CD14-positive monocyte (primary cell): ENCODE results near the gene LAMA3. TPM values are rescaled to one million over a fixed set of nuclear protein-coding genes. Genes with fewer than 3 reads are reported as not detected.

Source experiments
- DNase-seq, 3 donors: peaks; one replicate each; pipeline ENCODE4 v3.0.0-alpha.2; 2011 to 2022
- H2AFZ ChIP-seq: 2 replicates; pipeline ENCODE4 v1.6.0; 2012; ENCODE audit warnings: mild to moderate bottlenecking, low read depth, low read length, inconsistent platforms; ENCODE audit not compliant: insufficient read depth, poor library complexity, severe bottlenecking
- H3K27ac ChIP-seq, 2 donors: 1 replicate in 1 of 2; 2 replicates in 1 of 2; pipeline ENCODE4 v1.5.1; 2012 to 2013; ENCODE audit warnings: low read length in 2 of 2, control low read depth in 1 of 2, inconsistent platforms in 1 of 2, low read depth in 1 of 2, mild to moderate bottlenecking in 1 of 2
- H3K27me3 ChIP-seq, 2 donors: one replicate each; pipeline versions ENCODE4 v1.6.0 to v1.6.1; 2011 to 2013; ENCODE audit warnings: low read length in 2 of 2; ENCODE audit not compliant: control insufficient read depth in 2 of 2, insufficient read depth in 2 of 2
- H3K36me3 ChIP-seq, 2 donors: replicated peaks in 1 of 2; 1 replicate in 1 of 2; 2 replicates in 1 of 2; pipeline versions ENCODE4 v1.5.1 to v1.6.1; 2012 to 2013; ENCODE audit warnings: low read length in 2 of 2, control low read depth in 1 of 2, inconsistent platforms in 1 of 2, mild to moderate bottlenecking in 1 of 2; ENCODE audit not compliant: insufficient read depth in 2 of 2, control insufficient read depth in 1 of 2
- H3K4me1 ChIP-seq, 2 donors: 1 replicate in 1 of 2; 2 replicates in 1 of 2; pipeline versions ENCODE4 v1.5.1 to v1.6.1; 2012 to 2013; ENCODE audit warnings: low read length in 2 of 2, control low read depth in 1 of 2, inconsistent platforms in 1 of 2, mild to moderate bottlenecking in 1 of 2, moderate library complexity in 1 of 2; ENCODE audit not compliant: insufficient read depth in 2 of 2, control insufficient read depth in 1 of 2
- H3K4me2 ChIP-seq: replicated peaks from 2 replicates; pipeline ENCODE3; 2012; ENCODE audit warnings: low read length, moderate library complexity, mild to moderate bottlenecking; ENCODE audit not compliant: poor library complexity, severe bottlenecking; ENCODE audit errors: extremely low read depth
- H3K4me3 ChIP-seq, 3 experiments: fragments of 200-600 bp in 1 of 3; sonication (generic) in 1 of 3; replicated peaks in 1 of 3; 1 replicate in 2 of 3; 2 replicates in 1 of 3; pipeline ENCODE4 v1.5.1; 2011 to 2013; ENCODE audit warnings: low read length in 3 of 3, mild to moderate bottlenecking in 3 of 3, control low read depth in 2 of 3, low read depth in 2 of 3, inconsistent platforms in 1 of 3, moderate library complexity in 1 of 3
- H3K79me2 ChIP-seq: 2 replicates; pipeline ENCODE4 v1.6.0; 2012; ENCODE audit warnings: mild to moderate bottlenecking, control low read depth, inconsistent platforms, low read length, moderate library complexity; ENCODE audit not compliant: insufficient read depth
- H3K9ac ChIP-seq: 2 replicates; pipeline ENCODE4 v1.6.0; 2017; ENCODE audit warnings: low read length, mild to moderate bottlenecking; ENCODE audit not compliant: insufficient read depth, poor library complexity, severe bottlenecking
- H3K9me3 ChIP-seq, 2 donors: replicated peaks in 1 of 2; 1 replicate in 1 of 2; 2 replicates in 1 of 2; pipeline versions ENCODE4 v1.5.1 to v1.6.1; 2012 to 2013; ENCODE audit warnings: low read length in 2 of 2, control low read depth in 1 of 2; ENCODE audit not compliant: control insufficient read depth in 1 of 2, insufficient read depth in 1 of 2
- H4K20me1 ChIP-seq: 2 replicates; pipeline ENCODE4 v1.6.0; 2012; ENCODE audit warnings: mild to moderate bottlenecking, low read length, control low read depth, moderate library complexity; ENCODE audit not compliant: insufficient read depth
- H3K27ac Mint-ChIP-seq, 7 donors: one replicate each; pipeline ENCODE4 v1.8.0; 2020; ENCODE audit warnings: mild to moderate bottlenecking in 7 of 7, mixed read lengths in 7 of 7, moderate library complexity in 6 of 7, inconsistent platforms in 2 of 7
- H3K27me3 Mint-ChIP-seq, 3 donors: one replicate each; pipeline ENCODE4 v1.8.0; 2021 to 2022; ENCODE audit warnings: low read depth in 3 of 3, mild to moderate bottlenecking in 3 of 3, mixed read lengths in 3 of 3, moderate library complexity in 3 of 3, inconsistent platforms in 1 of 3
- H3K36me3 Mint-ChIP-seq, 2 donors: one replicate each; pipeline ENCODE4 v1.8.0; 2020; ENCODE audit warnings: mixed read lengths in 2 of 2, inconsistent platforms in 1 of 2, mild to moderate bottlenecking in 1 of 2
- H3K4me1 Mint-ChIP-seq: one replicate; pipeline ENCODE4 v1.8.0; 2020; ENCODE audit warnings: mild to moderate bottlenecking, mixed read lengths
- H3K4me3 Mint-ChIP-seq, 2 donors: one replicate each; pipeline ENCODE4 v1.8.0; 2020; ENCODE audit warnings: mild to moderate bottlenecking in 2 of 2, mixed read lengths in 2 of 2, moderate library complexity in 1 of 2
- H3K9me3 Mint-ChIP-seq, 7 donors: one replicate each; pipeline ENCODE4 v1.8.0; 2020 to 2022; ENCODE audit warnings: mixed read lengths in 7 of 7, mild to moderate bottlenecking in 6 of 7, moderate library complexity in 6 of 7, inconsistent platforms in 2 of 7
- CTCF ChIP-seq: fragments of 200-600 bp; IDR thresholded peaks from one replicate; pipeline ENCODE4 v1.8.0; 2022; ENCODE audit warnings: antibody characterized with exemption, mild to moderate bottlenecking
- WGBS: methylation state at CpG from one replicate; pipeline ENCODE4 v1.1.5; 2013; ENCODE audit warnings: missing lambda C conversion rate; ENCODE audit not compliant: insufficient coverage; 5-methylcytosine and 5-hydroxymethylcytosine counted together
- intact Hi-C, 2 donors: fragments of 100-400 bp; cut with micrococcal nuclease; formaldehyde crosslinking; loops; one replicate each; pipeline versions ENCODE4 v1.15.0 to v1.15.1; 2023
- polyA plus RNA-seq, 3 donors: library from polyadenylated mRNA; depleted of rRNA in 1 of 3; unstranded in 2 of 3; stranded (reverse) in 1 of 3; fragments of 300-500 nt in 2 of 3; fragments of >200 nt in 1 of 3; fragmentation: Illumina TruSeq in 2 of 3; gene quantifications; 1 replicate in 2 of 3; 2 replicates in 1 of 3; pipeline ENCODE4 v1.2.3, GENCODE V29; 2012 to 2021

The LAMA3 gene
- polyA plus RNA-seq, 3 donors: not detected

GRCh38 chr18:23683671-23684070 lies 5.6 kb upstream of the LAMA3 start:
- H3K9ac ChIP-seq: no peak overlapping the region
- no peak overlapping the region for H3K27ac ChIP-seq
- peaks cover 34 to 65% (median 35%) of the 10 kb centered on the region in 3 donors for H3K27me3 Mint-ChIP-seq
- H3K36me3 ChIP-seq: no peaks in the 10 kb centered on the region
- no peak overlapping the region for H3K4me2 ChIP-seq
- peaks cover 0 to under 1% of the 10 kb centered on the region in 2 donors for H3K4me1 ChIP-seq
- WGBS: 100% methylated on average over 2 of the region's 3 CpGs
- intact Hi-C loops: no loop called here
- peaks cover 0 to 3% (median 2%) of the 10 kb centered on the region in 7 donors for H3K9me3 Mint-ChIP-seq
- no peaks in the 10 kb centered on the region for H3K36me3 Mint-ChIP-seq
- no peaks in the 10 kb centered on the region for H3K9me3 ChIP-seq
- H3K79me2 ChIP-seq: no peaks in the 10 kb centered on the region
- no peak overlapping the region for H3K27ac Mint-ChIP-seq
- H2AFZ ChIP-seq: no peak overlapping the region
- no peak overlapping the region for H3K4me3 Mint-ChIP-seq
- no peak for TF ChIP-seq CTCF
- no peaks in the 10 kb centered on the region for H4K20me1 ChIP-seq
- H3K4me1 Mint-ChIP-seq: no peaks in the 10 kb centered on the region
- no peak overlapping the region for H3K4me3 ChIP-seq
- peaks cover 28 to 32% of the 10 kb centered on the region in 2 donors for H3K27me3 ChIP-seq
- no peak for DNase-seq

DNA sequence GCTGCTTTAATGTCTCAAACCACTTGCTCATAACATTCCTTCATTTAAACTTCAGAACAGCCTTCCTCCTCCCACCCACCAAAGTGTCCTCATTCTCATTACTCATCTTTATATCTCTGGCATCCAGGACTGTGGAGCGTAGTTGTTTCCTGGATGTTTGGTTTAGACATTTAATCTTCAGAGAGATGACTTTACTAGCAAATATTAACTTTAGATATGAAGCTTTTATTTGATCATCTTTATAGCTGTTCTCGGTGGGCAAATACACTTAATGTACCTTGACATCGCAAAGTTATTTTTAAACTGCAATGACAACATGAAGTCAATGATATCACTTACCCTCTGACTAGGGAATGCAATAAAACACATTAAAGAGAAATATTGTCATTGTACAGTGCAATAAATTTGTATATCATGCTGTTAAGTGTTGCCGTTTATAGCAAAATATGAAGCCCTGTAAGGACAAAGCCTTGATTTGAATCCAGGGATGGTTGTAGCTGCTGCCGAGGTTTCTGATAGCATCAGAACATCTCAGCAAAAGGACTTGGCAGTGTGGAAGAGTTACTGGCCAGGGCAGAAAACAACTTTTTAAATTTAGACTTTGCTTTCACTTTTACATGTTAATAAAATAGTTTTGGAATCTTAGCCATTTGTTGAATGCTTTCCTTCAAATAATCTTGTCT lies 4.6 kb upstream of the LAMA3 start:
- intact Hi-C loops: no loop called here
- peaks cover 0 to 6% (median 2%) of the 10 kb centered on the region in 7 donors for H3K9me3 Mint-ChIP-seq

More for the DNA sequence above, 4.6 kb upstream of the LAMA3 start:
- H3K27ac Mint-ChIP-seq: no peak overlapping the region
- H2AFZ ChIP-seq: no peak overlapping the region
- no peak overlapping the region for H3K9ac ChIP-seq
- no CpG with 5 or more reads among the region's 5 CpGs for WGBS
- H3K79me2 ChIP-seq: no peaks in the 10 kb centered on the region
- no peak for DNase-seq
- no peak overlapping the region for H3K4me2 ChIP-seq
- H3K4me1 Mint-ChIP-seq: peaks cover 5% of the 10 kb centered on the region
- H3K27me3 Mint-ChIP-seq: peaks cover 40 to 68% (median 42%) of the 10 kb centered on the region in 3 donors
- H3K36me3 ChIP-seq: no peaks in the 10 kb centered on the region
- TF ChIP-seq CTCF: no peak
- peak overlapping the region in 1 of 2 donors; percentile 37 for H3K4me3 Mint-ChIP-seq
- no peak overlapping the region for H3K27ac ChIP-seq
- peaks cover 30 to 35% of the 10 kb centered on the region in 2 donors for H3K27me3 ChIP-seq
- no peak overlapping the region for H3K4me3 ChIP-seq
- H4K20me1 ChIP-seq: no peaks in the 10 kb centered on the region
- H3K36me3 Mint-ChIP-seq: no peaks in the 10 kb centered on the region
- peaks cover 6 to 11% of the 10 kb centered on the region in 2 donors for H3K4me1 ChIP-seq
- no peaks in the 10 kb centered on the region for H3K9me3 ChIP-seq
